ENCODE results near the gene SSC5D.
"Not testable (repeated sequence)": the region's sequence is repeated elsewhere in the genome, so short reads cannot be mapped to it uniquely, and the experiment has no call there.

Gene SSC5D

GRCh38 chr19:55486971-55487923 is 989 bp upstream of the SSC5D start:
- peak; percentile 78 for DNase-seq (ENCODE audit: low read depth)

GRCh38 chr19:55488986-55489710 is 912 bp downstream of the SSC5D start:
- no peak for DNase-seq (ENCODE audit: low read depth)

GRCh38 chr19:55489711-55490477 is 1.7 kb downstream of the SSC5D start:
- DNase-seq (ENCODE audit: low read depth), result no peak

- DNase-seq (ENCODE audit: low read depth), result no peak
Observed at GRCh38 chr19:55490478-55491432, 2.5 kb downstream of the SSC5D start.

GRCh38 chr19:55491546-55492360 is 3.5 kb downstream of the SSC5D start:
- no peak for DNase-seq (ENCODE audit: low read depth)

GRCh38 chr19:55492362-55492944 is 4.2 kb downstream of the SSC5D start:
- no peak for DNase-seq (ENCODE audit: low read depth)

GRCh38 chr19:55493052-55493644 is 4.9 kb downstream of the SSC5D start:
- peak; percentile 35 for DNase-seq (ENCODE audit: low read depth)

- no peak for DNase-seq (ENCODE audit: low read depth)
Observed at GRCh38 chr19:55493645-55494171, 5.5 kb downstream of the SSC5D start.

GRCh38 chr19:55494172-55494761 is 6.0 kb downstream of the SSC5D start:
- DNase-seq (ENCODE audit: low read depth), result peak; percentile 45

- no peak for DNase-seq (ENCODE audit: low read depth)
Observed at GRCh38 chr19:55495646-55496349, 7.6 kb downstream of the SSC5D start.

GRCh38 chr19:55496820-55497219 is 8.6 kb downstream of the SSC5D start:
- not testable (repeated sequence) for DNase-seq (ENCODE audit: low read depth)

GRCh38 chr19:55497763-55498162 is 9.5 kb downstream of the SSC5D start:
- DNase-seq (ENCODE audit: low read depth), result no peak

GRCh38 chr19:55498246-55498840 is 10.1 kb downstream of the SSC5D start:
- no peak for DNase-seq (ENCODE audit: low read depth)

- DNase-seq (ENCODE audit: low read depth), result no peak
Observed at GRCh38 chr19:55500368-55500952, 12.2 kb downstream of the SSC5D start.

- DNase-seq (ENCODE audit: low read depth), result no peak
Observed at GRCh38 chr19:55502197-55502952, 14.1 kb downstream of the SSC5D start.

GRCh38 chr19:55503157-55503501 is 14.9 kb downstream of the SSC5D start:
- DNase-seq (ENCODE audit: low read depth), result no peak

Measured in HS-5 (cell line).